Measurements from ENCODE around the gene SIN3B.

SIN3B gene

GRCh38 chr19:16804176-16804575 is 25.0 kb upstream of the SIN3B start:
- Histone ChIP-seq H3K27ac (ENCODE audit: low read depth, low read length) (no peak overlapping the region), H3F3A (ENCODE audit: insufficient read depth) (no peaks in the 10 kb centered on the region), H3K9me2 (replicated peaks; ENCODE audit: insufficient read depth, low read length) (no peaks in the 10 kb centered on the region), H2AFZ (ENCODE audit: low read depth, low read length, severe bottlenecking) (no peak overlapping the region), H3K4me3 (ENCODE audit: insufficient read depth, low read length, poor library complexity, severe bottlenecking) (no peak overlapping the region), H4K20me1 (ENCODE audit: low read depth, low read length) (no peaks in the 10 kb centered on the region), H3K36me3 (ENCODE audit: low read length) (no peaks in the 10 kb centered on the region), H3K79me2 (ENCODE audit: insufficient read depth, low read length) (no peaks in the 10 kb centered on the region), H3K27me3 (ENCODE audit: low read length) (no peaks in the 10 kb centered on the region), H3K4me2 (ENCODE audit: low read depth, low read length, poor library complexity, severe bottlenecking) (no peak overlapping the region), H3K9me3 (ENCODE audit: insufficient read depth, low read length) (peaks cover 4% of the 10 kb centered on the region; the same call in 1 of the 2 replicates), H3K9ac (ENCODE audit: low read length) (no peak overlapping the region)
- TF ChIP-seq CTCF (IDR thresholded peaks at IDR 0.05; ENCODE audit: insufficient read depth, low read length, poor library complexity, severe bottlenecking) (no peak), EZH2phosphoT487 (conservative IDR thresholded peaks at IDR 0.05; ENCODE audit: low read length) (no peak)

- H3K27me3 ChIP-seq (ENCODE audit: low read length) = no peaks in the 10 kb centered on the region
- H3K4me2 ChIP-seq (ENCODE audit: low read depth, low read length, poor library complexity, severe bottlenecking) = no peak overlapping the region
- no peak overlapping the region for H3K4me3 ChIP-seq (ENCODE audit: insufficient read depth, low read length, poor library complexity, severe bottlenecking)
- TF ChIP-seq EZH2phosphoT487 (conservative IDR thresholded peaks at IDR 0.05; ENCODE audit: low read length) (no peak), CTCF (IDR thresholded peaks at IDR 0.05; ENCODE audit: insufficient read depth, low read length, poor library complexity, severe bottlenecking) (no peak)
- no peak overlapping the region for H3K9ac ChIP-seq (ENCODE audit: low read length)
- H3K79me2 ChIP-seq (ENCODE audit: insufficient read depth, low read length) = no peaks in the 10 kb centered on the region
- no peak overlapping the region for H3K27ac ChIP-seq (ENCODE audit: low read depth, low read length)
- peaks cover 4% of the 10 kb centered on the region; the same call in 1 of the 2 replicates for H3K9me3 ChIP-seq (ENCODE audit: insufficient read depth, low read length)
- no peaks in the 10 kb centered on the region for H3K9me2 ChIP-seq (replicated peaks; ENCODE audit: insufficient read depth, low read length)
- no peak overlapping the region for H2AFZ ChIP-seq (ENCODE audit: low read depth, low read length, severe bottlenecking)
- H3K36me3 ChIP-seq (ENCODE audit: low read length) = no peaks in the 10 kb centered on the region
- H4K20me1 ChIP-seq (ENCODE audit: low read depth, low read length) = no peaks in the 10 kb centered on the region
- H3F3A ChIP-seq (ENCODE audit: insufficient read depth) = no peaks in the 10 kb centered on the region
These were observed 21.5 kb upstream of the SIN3B start for GRCh38 chr19:16807549-16808284.

DNA sequence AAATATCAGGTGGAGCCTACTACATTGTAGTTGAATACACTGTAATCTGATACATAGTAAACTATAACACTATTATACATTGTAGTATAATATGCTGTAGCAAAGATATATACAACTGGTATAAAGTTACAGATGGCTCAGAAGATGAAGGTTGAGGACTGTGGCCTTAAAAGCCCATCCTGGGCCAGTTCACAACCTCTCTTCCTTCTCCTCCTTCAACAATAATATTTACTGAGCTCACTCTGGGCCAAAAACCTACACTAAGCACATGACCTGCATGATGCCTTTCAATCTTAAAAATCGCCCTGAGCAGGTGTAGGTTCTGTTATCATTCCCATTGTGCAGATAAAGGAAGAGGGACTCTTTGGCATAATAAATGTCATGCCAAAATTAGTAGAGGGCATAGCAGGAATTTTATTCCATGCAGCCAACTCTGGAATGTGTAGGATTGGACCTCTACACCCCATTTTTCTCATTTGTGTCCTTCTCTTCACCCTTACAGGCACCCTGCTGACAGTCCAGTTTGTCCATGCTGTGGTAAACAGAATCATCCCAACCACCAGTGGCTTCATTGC is 14.6 kb upstream of the SIN3B start:
- Histone ChIP-seq H3K9ac (ENCODE audit: low read length) (no peak overlapping the region), H3K9me3 (ENCODE audit: insufficient read depth, low read length) (no peaks in the 10 kb centered on the region), H3F3A (ENCODE audit: insufficient read depth) (no peaks in the 10 kb centered on the region), H3K36me3 (ENCODE audit: low read length) (no peaks in the 10 kb centered on the region), H4K20me1 (ENCODE audit: low read depth, low read length) (no peaks in the 10 kb centered on the region), H3K79me2 (ENCODE audit: insufficient read depth, low read length) (no peaks in the 10 kb centered on the region), H2AFZ (ENCODE audit: low read depth, low read length, severe bottlenecking) (no peak overlapping the region), H3K4me3 (ENCODE audit: insufficient read depth, low read length, poor library complexity, severe bottlenecking) (no peak overlapping the region), H3K9me2 (replicated peaks; ENCODE audit: insufficient read depth, low read length) (no peaks in the 10 kb centered on the region), H3K4me2 (ENCODE audit: low read depth, low read length, poor library complexity, severe bottlenecking) (no peak overlapping the region), H3K27ac (ENCODE audit: low read depth, low read length) (no peak overlapping the region), H3K27me3 (ENCODE audit: low read length) (no peaks in the 10 kb centered on the region)
- TF ChIP-seq EZH2phosphoT487 (conservative IDR thresholded peaks at IDR 0.05; ENCODE audit: low read length) (no peak), CTCF (IDR thresholded peaks at IDR 0.05; ENCODE audit: insufficient read depth, low read length, poor library complexity, severe bottlenecking) (no peak)

All from SU-DHL-6 (cell line).